H9 (cell line): ENCODE measurements around the gene MRPS18B. TPM values are rescaled to one million over a fixed set of nuclear protein-coding genes. Genes with fewer than 3 reads are reported as not detected.

Source experiments
- DNase-seq: peaks from one replicate; pipeline ENCODE4 v3.0.0-alpha.2; 2017
- H2AFZ ChIP-seq: one replicate; pipeline ENCODE4 v1.6.1; 2013; ENCODE audit warnings: mild to moderate bottlenecking, low read length, control low read depth, moderate library complexity
- H2AK5ac ChIP-seq: 2 replicates; pipeline ENCODE4 v1.6.1; 2013; ENCODE audit warnings: low read length, control low read depth, mixed read lengths; ENCODE audit not compliant: insufficient read length
- H2BK120ac ChIP-seq: one replicate; pipeline ENCODE4 v1.6.1; 2013; ENCODE audit warnings: low read depth, mild to moderate bottlenecking, low read length, control low read depth, inconsistent platforms; ENCODE audit not compliant: poor library complexity, severe bottlenecking
- H2BK12ac ChIP-seq: 2 replicates; pipeline ENCODE4 v1.6.1; 2013; ENCODE audit warnings: low read length, control low read depth, mixed read lengths, low read depth; ENCODE audit not compliant: insufficient read length
- H2BK15ac ChIP-seq: 2 replicates; pipeline ENCODE4 v1.6.1; 2013; ENCODE audit warnings: low read depth, low read length, control low read depth
- H2BK20ac ChIP-seq: one replicate; pipeline ENCODE4 v1.6.1; 2013; ENCODE audit warnings: low read depth, mild to moderate bottlenecking, low read length, control low read depth, inconsistent platforms; ENCODE audit not compliant: poor library complexity, severe bottlenecking
- H2BK5ac ChIP-seq: 2 replicates; pipeline ENCODE4 v1.6.1; 2013; ENCODE audit warnings: low read length, control low read depth, mixed read lengths; ENCODE audit not compliant: insufficient read length
- H3K14ac ChIP-seq: 2 replicates; pipeline ENCODE4 v1.6.1; 2013; ENCODE audit warnings: low read length, control low read depth; ENCODE audit not compliant: insufficient read depth
- H3K18ac ChIP-seq: 2 replicates; pipeline ENCODE4 v1.6.1; 2013; ENCODE audit warnings: low read depth, mild to moderate bottlenecking, mixed read lengths, low read length, control low read depth; ENCODE audit not compliant: insufficient read length
- H3K23ac ChIP-seq: 2 replicates; pipeline ENCODE4 v1.6.1; 2013; ENCODE audit warnings: low read length, control low read depth, mixed read lengths, low read depth; ENCODE audit not compliant: insufficient read length
- H3K23me2 ChIP-seq: 2 replicates; pipeline ENCODE4 v1.6.1; 2013; ENCODE audit warnings: low read depth, mild to moderate bottlenecking, mixed read lengths, low read length, control low read depth; ENCODE audit not compliant: insufficient read length, poor library complexity, severe bottlenecking
- H3K27ac ChIP-seq: 2 replicates; pipeline ENCODE4 v1.5.1; 2013; ENCODE audit warnings: low read length, control low read depth, mixed read lengths, low read depth; ENCODE audit not compliant: insufficient read length
- H3K27me3 ChIP-seq: 2 replicates; pipeline ENCODE4 v1.6.1; 2013; ENCODE audit warnings: low read length, control low read depth, inconsistent platforms; ENCODE audit not compliant: insufficient read depth
- H3K4ac ChIP-seq: 2 replicates; pipeline ENCODE4 v1.6.1; 2013; ENCODE audit warnings: low read depth, mild to moderate bottlenecking, control low read depth, inconsistent platforms, low read length, moderate library complexity
- H3K4me1 ChIP-seq: 2 replicates; pipeline ENCODE4 v1.6.1; 2013; ENCODE audit warnings: low read length, control low read depth, inconsistent platforms; ENCODE audit not compliant: insufficient read depth
- H3K4me2 ChIP-seq: 2 replicates; pipeline ENCODE4 v1.6.1; 2013; ENCODE audit warnings: low read length, control low read depth, mixed read lengths; ENCODE audit not compliant: insufficient read length, insufficient read depth
- H3K56ac ChIP-seq: 2 replicates; pipeline ENCODE4 v1.6.1; 2013; ENCODE audit warnings: low read depth, mild to moderate bottlenecking, mixed read lengths, low read length, control low read depth; ENCODE audit not compliant: insufficient read length
- H3K79me1 ChIP-seq: 2 replicates; pipeline ENCODE4 v1.6.1; 2013; ENCODE audit warnings: low read depth, mild to moderate bottlenecking, moderate library complexity, low read length, control low read depth, inconsistent platforms; ENCODE audit not compliant: insufficient read depth, poor library complexity, severe bottlenecking
- H3K79me2 ChIP-seq: 2 replicates; pipeline ENCODE4 v1.6.1; 2013; ENCODE audit warnings: low read length, control low read depth, inconsistent platforms; ENCODE audit not compliant: insufficient read depth
- H3K9ac ChIP-seq: 2 replicates; pipeline ENCODE4 v1.6.1; 2013; ENCODE audit warnings: low read length, control low read depth, mixed read lengths; ENCODE audit not compliant: insufficient read length; ENCODE audit errors: extremely low read depth
- H3K9me3 ChIP-seq: one replicate; pipeline ENCODE4 v1.6.1; 2013; ENCODE audit warnings: low read depth, low read length, inconsistent platforms; ENCODE audit not compliant: control insufficient read depth
- H3T11ph ChIP-seq: one replicate; pipeline ENCODE4 v1.6.1; 2013; ENCODE audit warnings: mild to moderate bottlenecking, low read length, control low read depth, inconsistent platforms
- H4K20me1 ChIP-seq: one replicate; pipeline ENCODE4 v1.6.1; 2013; ENCODE audit not compliant: control insufficient read depth, insufficient read length, insufficient read depth
- H4K5ac ChIP-seq: 2 replicates; pipeline ENCODE4 v1.6.1; 2013; ENCODE audit warnings: low read depth, mild to moderate bottlenecking, mixed read lengths, low read length, control low read depth; ENCODE audit not compliant: insufficient read length
- H4K8ac ChIP-seq: replicated peaks from 2 replicates; pipeline ENCODE4 v1.6.1; 2013; ENCODE audit warnings: low read length, control low read depth, mixed read lengths, low read depth; ENCODE audit not compliant: insufficient read length
- H4K91ac ChIP-seq: 2 replicates; pipeline ENCODE4 v1.6.1; 2013; ENCODE audit warnings: low read depth, mild to moderate bottlenecking, moderate library complexity, mixed read lengths, low read length, control low read depth; ENCODE audit not compliant: insufficient read length
- H3K27ac Mint-ChIP-seq, 3 experiments: 2 replicates in 2 of 3; 3 replicates in 1 of 3; pipeline ENCODE4 v1.8.0; 2020 to 2021; ENCODE audit warnings: mixed read lengths in 3 of 3, mild to moderate bottlenecking in 1 of 3, moderate library complexity in 1 of 3
- H3K27me3 Mint-ChIP-seq: 2 replicates; pipeline ENCODE4 v1.8.0; 2021; ENCODE audit warnings: low read depth, mild to moderate bottlenecking, moderate library complexity, mixed read lengths
- H3K36me3 Mint-ChIP-seq, 3 experiments: 2 replicates in 2 of 3; 3 replicates in 1 of 3; pipeline ENCODE4 v1.8.0; 2020 to 2021; ENCODE audit warnings: low read depth in 3 of 3, mixed read lengths in 3 of 3; ENCODE audit not compliant: insufficient read depth in 1 of 3
- H3K4me1 Mint-ChIP-seq, 2 experiments: 2 replicates each; pipeline ENCODE4 v1.8.0; 2020; ENCODE audit warnings: mixed read lengths in 2 of 2
- H3K4me3 Mint-ChIP-seq, 2 experiments: 2 replicates in 1 of 2; 3 replicates in 1 of 2; pipeline ENCODE4 v1.8.0; 2020 to 2021; ENCODE audit warnings: mild to moderate bottlenecking in 2 of 2, mixed read lengths in 2 of 2, moderate library complexity in 1 of 2
- H3K9me3 Mint-ChIP-seq, 2 experiments: 2 replicates in 1 of 2; 3 replicates in 1 of 2; pipeline ENCODE4 v1.8.0; 2020; ENCODE audit warnings: mild to moderate bottlenecking in 2 of 2, mixed read lengths in 2 of 2, moderate library complexity in 1 of 2
- WGBS: extraction: QIAGEN DNeasy Blood & Tissue Kit; methylation state at CpG from one replicate; pipeline ENCODE4 v1.1.7; 2013; ENCODE audit warnings: missing lambda C conversion rate, low lambda C conversion rate, mixed read lengths; ENCODE audit not compliant: insufficient read length; ENCODE audit errors: extremely low coverage; 5-methylcytosine and 5-hydroxymethylcytosine counted together
- total RNA-seq: library from RNA; stranded (reverse); gene quantifications from 2 replicates; pipeline ENCODE4 v1.2.1, GENCODE V29; 2021
- TF ChIP-seq, protein P1 (sequence below): fragments of 200-600 bp; sonication (generic); conservative IDR thresholded peaks from 3 replicates; pipeline ENCODE4 v1.8.0; 2021; ENCODE audit warnings: antibody characterized with exemption, mild to moderate bottlenecking

Gene MRPS18B
- total RNA-seq, 1 experiment from 2014 or later, result 54.0 TPM

GRCh38 chr6:30601436-30601814 lies 16.2 kb upstream of the MRPS18B start:
- H3K79me1 ChIP-seq, result no peaks in the 10 kb centered on the region
- Mint-ChIP-seq H3K4me1 (peaks cover 0 to 2% of the 10 kb centered on the region in 2 experiments; a peak in 1 of 4 replicates), H3K4me3 (no peak overlapping the region; a peak in 1 of 5 replicates), H3K27ac (peak overlapping the region in 2 of 3 experiments; percentile 28 to 33; a peak in 1 of 7 replicates), H3K27me3 (peaks cover 2% of the 10 kb centered on the region), H3K9me3 (no peaks in the 10 kb centered on the region), H3K36me3 (peaks cover 50 to 77% (median 67%) of the 10 kb centered on the region in 3 experiments)
- H4K91ac ChIP-seq, result no peak overlapping the region
- peaks cover 3% of the 10 kb centered on the region for H4K20me1 ChIP-seq
- no peak overlapping the region for H2AFZ ChIP-seq
- H4K8ac ChIP-seq, result no peak overlapping the region
- H3K23me2 ChIP-seq, result no peaks in the 10 kb centered on the region
- WGBS, result no CpG with 5 or more reads among the region's 6 CpGs
- H2BK20ac ChIP-seq, result no peak overlapping the region
- H3T11ph ChIP-seq, result no peak overlapping the region
- no peak overlapping the region for H2BK12ac ChIP-seq
- TF ChIP-seq, protein P1, sequence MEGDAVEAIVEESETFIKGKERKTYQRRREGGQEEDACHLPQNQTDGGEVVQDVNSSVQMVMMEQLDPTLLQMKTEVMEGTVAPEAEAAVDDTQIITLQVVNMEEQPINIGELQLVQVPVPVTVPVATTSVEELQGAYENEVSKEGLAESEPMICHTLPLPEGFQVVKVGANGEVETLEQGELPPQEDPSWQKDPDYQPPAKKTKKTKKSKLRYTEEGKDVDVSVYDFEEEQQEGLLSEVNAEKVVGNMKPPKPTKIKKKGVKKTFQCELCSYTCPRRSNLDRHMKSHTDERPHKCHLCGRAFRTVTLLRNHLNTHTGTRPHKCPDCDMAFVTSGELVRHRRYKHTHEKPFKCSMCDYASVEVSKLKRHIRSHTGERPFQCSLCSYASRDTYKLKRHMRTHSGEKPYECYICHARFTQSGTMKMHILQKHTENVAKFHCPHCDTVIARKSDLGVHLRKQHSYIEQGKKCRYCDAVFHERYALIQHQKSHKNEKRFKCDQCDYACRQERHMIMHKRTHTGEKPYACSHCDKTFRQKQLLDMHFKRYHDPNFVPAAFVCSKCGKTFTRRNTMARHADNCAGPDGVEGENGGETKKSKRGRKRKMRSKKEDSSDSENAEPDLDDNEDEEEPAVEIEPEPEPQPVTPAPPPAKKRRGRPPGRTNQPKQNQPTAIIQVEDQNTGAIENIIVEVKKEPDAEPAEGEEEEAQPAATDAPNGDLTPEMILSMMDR, result no peak
- H2BK15ac ChIP-seq, result no peak overlapping the region
- H4K5ac ChIP-seq, result no peak overlapping the region
- H3K56ac ChIP-seq, result no peak overlapping the region
- no peak overlapping the region for H3K4ac ChIP-seq
- H3K9ac ChIP-seq, result no peak overlapping the region
- no peak overlapping the region for H2AK5ac ChIP-seq
- no peaks in the 10 kb centered on the region for H3K9me3 ChIP-seq
- no peaks in the 10 kb centered on the region for H3K79me2 ChIP-seq
- DNase-seq, result no peak
- no peak overlapping the region for H3K4me2 ChIP-seq
- H3K27me3 ChIP-seq, result no peaks in the 10 kb centered on the region
- no peak overlapping the region for H2BK5ac ChIP-seq
- no peak overlapping the region for H3K27ac ChIP-seq
- no peak overlapping the region for H3K14ac ChIP-seq
- H2BK120ac ChIP-seq, result no peak overlapping the region
- no peaks in the 10 kb centered on the region for H3K4me1 ChIP-seq
- no peak overlapping the region for H3K23ac ChIP-seq
- H3K18ac ChIP-seq, result no peak overlapping the region
